Neural progenitor cell (in vitro differentiated cells): ENCODE results near the gene POP5. TPM values are rescaled to one million over a fixed set of nuclear protein-coding genes. Genes with fewer than 3 reads are reported as not detected.
A peak's percentile ranks its signal among the peaks of the same experiment; 100 is the strongest.
"Not testable (repeated sequence)": the region's sequence is repeated elsewhere in the genome, so short reads cannot be mapped to it uniquely, and the experiment has no call there.

ENCODE experiments used
- DNase-seq: peaks from one replicate; pipeline ENCODE4 v3.0.0-alpha.2; 2016; ENCODE audit warnings: low spot score
- H2AFZ ChIP-seq: fragments of 200-600 bp; sonication (generic); replicated peaks from 2 replicates; pipeline ENCODE4 v1.6.1; 2016; ENCODE audit warnings: antibody characterized with exemption
- H3F3A ChIP-seq: fragments of 200-600 bp; sonication (generic); 2 replicates; pipeline ENCODE4 v1.6.1; 2016; ENCODE audit warnings: antibody characterized with exemption, low read depth
- H3K27ac ChIP-seq: fragments of 200-600 bp; sonication (generic); 2 replicates; pipeline ENCODE4 v1.5.1; 2016; ENCODE audit warnings: mild to moderate bottlenecking
- H3K27me3 ChIP-seq: fragments of 200-600 bp; sonication (generic); 2 replicates; pipeline ENCODE4 v1.6.1; 2016; ENCODE audit warnings: mild to moderate bottlenecking, moderate library complexity
- H3K36me3 ChIP-seq: fragments of 200-600 bp; sonication (generic); 2 replicates; pipeline ENCODE4 v1.5.1; 2016
- H3K4me1 ChIP-seq: fragments of 200-600 bp; sonication (generic); 2 replicates; pipeline ENCODE4 v1.6.1; 2016; ENCODE audit warnings: mixed run types
- H3K4me2 ChIP-seq: fragments of 200-600 bp; sonication (generic); 2 replicates; pipeline ENCODE4 v1.6.1; 2016
- H3K4me3 ChIP-seq: fragments of 200-600 bp; sonication (generic); 2 replicates; pipeline ENCODE4 v1.5.1; 2016
- H3K79me2 ChIP-seq: fragments of 200-600 bp; sonication (generic); 2 replicates; pipeline ENCODE4 v1.6.1; 2016; ENCODE audit warnings: low read depth
- H3K9ac ChIP-seq: fragments of 200-600 bp; sonication (generic); 2 replicates; pipeline ENCODE4 v1.6.1; 2016
- H3K9me3 ChIP-seq: fragments of 200-600 bp; sonication (generic); 2 replicates; pipeline ENCODE4 v1.5.1; 2016; ENCODE audit warnings: low read depth
- H4K20me1 ChIP-seq: fragments of 200-600 bp; sonication (generic); 2 replicates; pipeline ENCODE4 v1.6.1; 2016; ENCODE audit warnings: low read depth
- H3K27ac Mint-ChIP-seq: 3 replicates; pipeline ENCODE4 v1.8.0; 2021; ENCODE audit warnings: mixed read lengths
- H3K27me3 Mint-ChIP-seq: 2 replicates; pipeline ENCODE4 v1.8.0; 2022; ENCODE audit warnings: low read depth, mild to moderate bottlenecking, inconsistent platforms, moderate library complexity, mixed read lengths; ENCODE audit not compliant: insufficient read depth
- H3K36me3 Mint-ChIP-seq: 3 replicates; pipeline ENCODE4 v1.8.0; 2021; ENCODE audit warnings: mixed read lengths
- H3K4me1 Mint-ChIP-seq: 3 replicates; pipeline ENCODE4 v1.8.0; 2021; ENCODE audit warnings: mixed read lengths
- H3K4me3 Mint-ChIP-seq: 3 replicates; pipeline ENCODE4 v1.8.0; 2021; ENCODE audit warnings: mild to moderate bottlenecking, moderate library complexity, mixed read lengths
- H3K9me3 Mint-ChIP-seq: 3 replicates; pipeline ENCODE4 v1.8.0; 2020; ENCODE audit warnings: mixed read lengths
- CTCF ChIP-seq: fragments of 200-600 bp; sonication (generic); IDR thresholded peaks from 2 replicates; pipeline ENCODE4 v1.5.1; 2017; ENCODE audit warnings: antibody characterized with exemption, mild to moderate bottlenecking
- EZH2 ChIP-seq: fragments of 200-600 bp; sonication (generic); IDR thresholded peaks from 2 replicates; pipeline ENCODE4 v1.6.1; 2017; ENCODE audit warnings: antibody characterized with exemption, mild to moderate bottlenecking, moderate library complexity
- EZH2phosphoT487 ChIP-seq: fragments of 200-600 bp; sonication (generic); IDR thresholded peaks from 2 replicates; pipeline ENCODE4 v1.6.1; 2017; ENCODE audit warnings: antibody characterized with exemption
- total RNA-seq: library from RNA; depleted of rRNA; stranded (reverse); fragments of >200 nt; gene quantifications from 2 replicates; pipeline ENCODE4 v1.2.3, GENCODE V29; 2015; ENCODE audit warnings: low replicate concordance

Gene POP5
- total RNA-seq, 1 donor from 2014 or later: 42.7 TPM

GRCh38 chr12:120625557-120626419 is 44.6 kb upstream of the POP5 start:
- peak; percentile 10 for DNase-seq
- Histone ChIP-seq H3K27me3 (no peaks in the 10 kb centered on the region), H3K9me3 (no peaks in the 10 kb centered on the region), H3K36me3 (no peaks in the 10 kb centered on the region), H3F3A (no peaks in the 10 kb centered on the region), H3K79me2 (no peaks in the 10 kb centered on the region), H3K9ac (no peak overlapping the region), H3K27ac (no peak overlapping the region), H4K20me1 (no peaks in the 10 kb centered on the region), H3K4me3 (no peak overlapping the region), H3K4me2 (no peak overlapping the region), H2AFZ (no peak overlapping the region), H3K4me1 (no peaks in the 10 kb centered on the region)
- TF ChIP-seq CTCF (peak; percentile 25), EZH2 (no peak), EZH2phosphoT487 (no peak)
- Mint-ChIP-seq H3K36me3 (no peaks in the 10 kb centered on the region), H3K27me3 (peaks cover 9% of the 10 kb centered on the region), H3K9me3 (no peaks in the 10 kb centered on the region), H3K4me3 (no peak overlapping the region), H3K4me1 (peaks cover 21% of the 10 kb centered on the region), H3K27ac (no peak overlapping the region)

- no peak overlapping the region for H3K9ac ChIP-seq
- H3F3A ChIP-seq: no peaks in the 10 kb centered on the region
- TF ChIP-seq CTCF (no peak), EZH2 (no peak), EZH2phosphoT487 (no peak)
- no peak overlapping the region for H2AFZ ChIP-seq
- Mint-ChIP-seq H3K4me1 (peaks cover 14% of the 10 kb centered on the region), H3K36me3 (no peaks in the 10 kb centered on the region), H3K9me3 (no peaks in the 10 kb centered on the region), H3K27ac (no peak overlapping the region), H3K4me3 (no peak overlapping the region), H3K27me3 (peaks cover 10% of the 10 kb centered on the region)
- H3K36me3 ChIP-seq: no peaks in the 10 kb centered on the region
- DNase-seq: no peak
- H3K79me2 ChIP-seq: no peaks in the 10 kb centered on the region
- no peaks in the 10 kb centered on the region for H4K20me1 ChIP-seq
- no peak overlapping the region for H3K4me2 ChIP-seq
- H3K4me3 ChIP-seq: no peak overlapping the region
- no peaks in the 10 kb centered on the region for H3K9me3 ChIP-seq
- H3K4me1 ChIP-seq: peaks cover 6% of the 10 kb centered on the region
- H3K27me3 ChIP-seq: no peaks in the 10 kb centered on the region
- no peak overlapping the region for H3K27ac ChIP-seq
Observed at GRCh38 chr12:120620624-120621023, 39.4 kb upstream of the POP5 start.

- Histone ChIP-seq H3K9ac (no peak overlapping the region), H3F3A (no peaks in the 10 kb centered on the region), H3K9me3 (no peaks in the 10 kb centered on the region), H3K36me3 (no peaks in the 10 kb centered on the region), H3K27ac (no peak overlapping the region), H4K20me1 (no peaks in the 10 kb centered on the region), H2AFZ (peak overlapping the region; percentile 70), H3K79me2 (no peaks in the 10 kb centered on the region), H3K27me3 (no peaks in the 10 kb centered on the region), H3K4me1 (peaks cover 6% of the 10 kb centered on the region), H3K4me3 (peak overlapping the region; percentile 35), H3K4me2 (peak overlapping the region; percentile 68)
- Mint-ChIP-seq H3K9me3 (no peaks in the 10 kb centered on the region), H3K4me1 (peaks cover 14% of the 10 kb centered on the region), H3K27ac (no peak overlapping the region), H3K36me3 (no peaks in the 10 kb centered on the region), H3K4me3 (peak overlapping the region; percentile 48), H3K27me3 (peaks cover 6% of the 10 kb centered on the region)
- no peak for TF ChIP-seq EZH2
- TF ChIP-seq EZH2phosphoT487: no peak
- no peak for TF ChIP-seq CTCF
- peak; percentile 18 for DNase-seq
Observed at GRCh38 chr12:120618954-120619615, 37.9 kb upstream of the POP5 start.

- H3K27me3 ChIP-seq: peaks cover 10% of the 10 kb centered on the region
- H3K4me3 Mint-ChIP-seq, H3K9ac ChIP-seq, H3K27ac ChIP-seq, H3K36me3 Mint-ChIP-seq, H2AFZ ChIP-seq, H3K79me2 ChIP-seq, H3K4me1 ChIP-seq, H3K9me3 Mint-ChIP-seq, H3K9me3 ChIP-seq, H4K20me1 ChIP-seq, H3F3A ChIP-seq, H3K36me3 ChIP-seq, H3K4me3 ChIP-seq, DNase-seq, H3K27me3 Mint-ChIP-seq, H3K27ac Mint-ChIP-seq, H3K4me2 ChIP-seq: not testable (repeated sequence)
- peaks cover 14% of the 10 kb centered on the region for H3K4me1 Mint-ChIP-seq
Observed at GRCh38 chr12:120617767-120618166, 36.6 kb upstream of the POP5 start.

- not testable (repeated sequence) for H3K9ac ChIP-seq
Observed at GRCh38 chr12:120617193-120617592, 36.0 kb upstream of the POP5 start.

More at GRCh38 chr12:120617193-120617592, 36.0 kb upstream of the POP5 start:
- not testable (repeated sequence) for H3K36me3 Mint-ChIP-seq, H3K4me1 ChIP-seq, H3K4me3 ChIP-seq, H3K36me3 ChIP-seq, H3K27ac ChIP-seq, H3K79me2 ChIP-seq, H3K27ac Mint-ChIP-seq, H3K4me3 Mint-ChIP-seq, H3K9me3 Mint-ChIP-seq, H3K4me2 ChIP-seq, DNase-seq, H4K20me1 ChIP-seq, H2AFZ ChIP-seq, H3K9me3 ChIP-seq, H3K27me3 Mint-ChIP-seq, H3F3A ChIP-seq
- peaks cover 14% of the 10 kb centered on the region for H3K4me1 Mint-ChIP-seq
- H3K27me3 ChIP-seq: peaks cover 10% of the 10 kb centered on the region
